ENCODE results near the gene WNT9B.
A peak's percentile ranks its signal among the peaks of the same experiment; 100 is the strongest.
"Not testable (repeated sequence)": the region's sequence is repeated elsewhere in the genome, so short reads cannot be mapped to it uniquely, and the experiment has no call there.

Gene WNT9B

GRCh38 chr17:46917041-46917440 lies 65.7 kb downstream of the WNT9B start:
- Histone ChIP-seq H3K36me3 (ENCODE audit: control insufficient read depth in 1 of 2, insufficient read depth in 2 of 2, low read depth in 1 of 2, low read length in 2 of 2) (no peaks in the 10 kb centered on the region), H2AFZ (ENCODE audit: low read depth, low read length) (no peak overlapping the region), H2BK5ac (ENCODE audit: low read depth, low read length, poor library complexity, severe bottlenecking) (no peak overlapping the region), H4K91ac (ENCODE audit: low read length) (no peak overlapping the region), H3K27me3 (ENCODE audit: control insufficient read depth in 1 of 2, insufficient read depth in 1 of 2, low read length in 2 of 2) (peaks cover 13 to 15% of the 10 kb centered on the region in 2 experiments), H3K23ac (ENCODE audit: low read length in 2 of 2) (no peak overlapping the region), H3K27ac (ENCODE audit: low read length, poor library complexity, severe bottlenecking) (no peak overlapping the region), H2BK120ac (ENCODE audit: low read depth, low read length) (no peak overlapping the region), H3K79me1 (replicated peaks; ENCODE audit: low read length, poor library complexity, severe bottlenecking) (no peaks in the 10 kb centered on the region), H3K4ac (ENCODE audit: low read depth in 1 of 2, low read length in 2 of 2) (no peak overlapping the region), H3K9me3 (ENCODE audit: control insufficient read depth, low read length) (no peaks in the 10 kb centered on the region), H2BK15ac (ENCODE audit: low read depth, poor library complexity, severe bottlenecking) (no peak overlapping the region), H3K18ac (ENCODE audit: low read depth in 1 of 2, low read length in 2 of 2) (no peak overlapping the region), H3K9ac (ENCODE audit: low read length) (no peak overlapping the region), H3K4me2 (ENCODE audit: low read length, poor library complexity, severe bottlenecking) (no peak overlapping the region), H3K14ac (ENCODE audit: low read length in 2 of 2) (no peak overlapping the region), H2AK5ac (ENCODE audit: low read length, severe bottlenecking) (no peak overlapping the region), H3K4me1 (ENCODE audit: control insufficient read depth, insufficient read depth, low read depth, low read length) (no peaks in the 10 kb centered on the region), H2BK12ac (ENCODE audit: low read length in 2 of 2) (no peak overlapping the region), H4K8ac (ENCODE audit: low read length) (no peak overlapping the region), H3K4me3 (ENCODE audit: insufficient read depth in 1 of 2, low read depth in 1 of 2, low read length in 2 of 2) (no peak overlapping the region)
- no peak for DNase-seq

- Histone ChIP-seq H3K4me1 (ENCODE audit: control insufficient read depth, insufficient read depth, low read depth, low read length) (no peaks in the 10 kb centered on the region), H3K4ac (ENCODE audit: low read depth in 1 of 2, low read length in 2 of 2) (no peak overlapping the region)
- WGBS = 61% methylated on average over 4 of the region's 4 CpGs
These were observed 66.1 kb downstream of the WNT9B start for GRCh38 chr17:46917516-46917915.

GRCh38 chr17:46921962-46922361 lies 70.6 kb downstream of the WNT9B start:
- H2BK15ac ChIP-seq (ENCODE audit: low read depth, poor library complexity, severe bottlenecking); H3K4me2 ChIP-seq (ENCODE audit: low read length, poor library complexity, severe bottlenecking); H3K14ac ChIP-seq (ENCODE audit: low read length in 2 of 2); H3K27me3 ChIP-seq (ENCODE audit: control insufficient read depth in 1 of 2, insufficient read depth in 1 of 2, low read length in 2 of 2); H3K27ac ChIP-seq (ENCODE audit: low read length, poor library complexity, severe bottlenecking); H4K91ac ChIP-seq (ENCODE audit: low read length); H3K79me1 ChIP-seq (replicated peaks; ENCODE audit: low read length, poor library complexity, severe bottlenecking); H2BK5ac ChIP-seq (ENCODE audit: low read depth, low read length, poor library complexity, severe bottlenecking); H4K8ac ChIP-seq (ENCODE audit: low read length); H2AFZ ChIP-seq (ENCODE audit: low read depth, low read length); H2BK12ac ChIP-seq (ENCODE audit: low read length in 2 of 2); H3K23ac ChIP-seq (ENCODE audit: low read length in 2 of 2); H2AK5ac ChIP-seq (ENCODE audit: low read length, severe bottlenecking); H3K4me1 ChIP-seq (ENCODE audit: control insufficient read depth, insufficient read depth, low read depth, low read length); H3K9ac ChIP-seq (ENCODE audit: low read length); H3K36me3 ChIP-seq (ENCODE audit: control insufficient read depth in 1 of 2, insufficient read depth in 2 of 2, low read depth in 1 of 2, low read length in 2 of 2); H3K9me3 ChIP-seq (ENCODE audit: control insufficient read depth, low read length); H3K4me3 ChIP-seq (ENCODE audit: insufficient read depth in 1 of 2, low read depth in 1 of 2, low read length in 2 of 2); DNase-seq; H3K18ac ChIP-seq (ENCODE audit: low read depth in 1 of 2, low read length in 2 of 2); H3K4ac ChIP-seq (ENCODE audit: low read depth in 1 of 2, low read length in 2 of 2); H2BK120ac ChIP-seq (ENCODE audit: low read depth, low read length): not testable (repeated sequence)
- WGBS = no CpG with 5 or more reads among the region's 4 CpGs

More at GRCh38 chr17:46917516-46917915, 66.1 kb downstream of the WNT9B start:
- Histone ChIP-seq H2BK5ac (ENCODE audit: low read depth, low read length, poor library complexity, severe bottlenecking) (no peak overlapping the region), H3K14ac (ENCODE audit: low read length in 2 of 2) (no peak overlapping the region), H3K9me3 (ENCODE audit: control insufficient read depth, low read length) (no peaks in the 10 kb centered on the region), H3K36me3 (ENCODE audit: control insufficient read depth in 1 of 2, insufficient read depth in 2 of 2, low read depth in 1 of 2, low read length in 2 of 2) (no peaks in the 10 kb centered on the region), H2AFZ (ENCODE audit: low read depth, low read length) (no peak overlapping the region), H3K27me3 (ENCODE audit: control insufficient read depth in 1 of 2, insufficient read depth in 1 of 2, low read length in 2 of 2) (peaks cover 8 to 10% of the 10 kb centered on the region in 2 experiments), H3K18ac (ENCODE audit: low read depth in 1 of 2, low read length in 2 of 2) (no peak overlapping the region), H3K23ac (ENCODE audit: low read length in 2 of 2) (no peak overlapping the region), H2BK15ac (ENCODE audit: low read depth, poor library complexity, severe bottlenecking) (no peak overlapping the region), H3K79me1 (replicated peaks; ENCODE audit: low read length, poor library complexity, severe bottlenecking) (peaks cover 1% of the 10 kb centered on the region), H3K9ac (ENCODE audit: low read length) (no peak overlapping the region), H3K4me2 (ENCODE audit: low read length, poor library complexity, severe bottlenecking) (no peak overlapping the region), H2AK5ac (ENCODE audit: low read length, severe bottlenecking) (no peak overlapping the region), H3K27ac (ENCODE audit: low read length, poor library complexity, severe bottlenecking) (no peak overlapping the region), H3K4me3 (ENCODE audit: insufficient read depth in 1 of 2, low read depth in 1 of 2, low read length in 2 of 2) (no peak overlapping the region), H4K8ac (ENCODE audit: low read length) (no peak overlapping the region), H4K91ac (ENCODE audit: low read length) (no peak overlapping the region), H2BK12ac (ENCODE audit: low read length in 2 of 2) (no peak overlapping the region), H2BK120ac (ENCODE audit: low read depth, low read length) (no peak overlapping the region)
- DNase-seq = no peak

GRCh38 chr17:46922487-46922803 lies 71.1 kb downstream of the WNT9B start:
- no peaks in the 10 kb centered on the region for H3K4me1 ChIP-seq (ENCODE audit: control insufficient read depth, insufficient read depth, low read depth, low read length)
- no peak for DNase-seq
- no peak overlapping the region for H3K23ac ChIP-seq (ENCODE audit: low read length in 2 of 2)

More at GRCh38 chr17:46922487-46922803, 71.1 kb downstream of the WNT9B start:
- Histone ChIP-seq H3K79me1 (replicated peaks; ENCODE audit: low read length, poor library complexity, severe bottlenecking) (peaks cover 2% of the 10 kb centered on the region), H2BK5ac (ENCODE audit: low read depth, low read length, poor library complexity, severe bottlenecking) (no peak overlapping the region), H3K4ac (ENCODE audit: low read depth in 1 of 2, low read length in 2 of 2) (no peak overlapping the region), H2AK5ac (ENCODE audit: low read length, severe bottlenecking) (no peak overlapping the region), H3K9me3 (ENCODE audit: control insufficient read depth, low read length) (no peaks in the 10 kb centered on the region), H2BK12ac (ENCODE audit: low read length in 2 of 2) (no peak overlapping the region), H2BK15ac (ENCODE audit: low read depth, poor library complexity, severe bottlenecking) (no peak overlapping the region), H2BK120ac (ENCODE audit: low read depth, low read length) (peak overlapping the region; percentile 83), H3K14ac (ENCODE audit: low read length in 2 of 2) (no peak overlapping the region), H3K36me3 (ENCODE audit: control insufficient read depth in 1 of 2, insufficient read depth in 2 of 2, low read depth in 1 of 2, low read length in 2 of 2) (peaks cover 0 to 5% of the 10 kb centered on the region in 2 experiments), H4K8ac (ENCODE audit: low read length) (peak overlapping the region; percentile 84), H4K91ac (ENCODE audit: low read length) (no peak overlapping the region), H3K4me2 (ENCODE audit: low read length, poor library complexity, severe bottlenecking) (peak overlapping the region; percentile 92), H2AFZ (ENCODE audit: low read depth, low read length) (peak overlapping the region; percentile 47), H3K9ac (ENCODE audit: low read length) (peak overlapping the region; percentile 97), H3K27me3 (ENCODE audit: control insufficient read depth in 1 of 2, insufficient read depth in 1 of 2, low read length in 2 of 2) (no peaks in the 10 kb centered on the region), H3K4me3 (ENCODE audit: insufficient read depth in 1 of 2, low read depth in 1 of 2, low read length in 2 of 2) (peak overlapping the region; percentile 92 to 97), H3K27ac (ENCODE audit: low read length, poor library complexity, severe bottlenecking) (peak overlapping the region; percentile 99), H3K18ac (ENCODE audit: low read depth in 1 of 2, low read length in 2 of 2) (peak overlapping the region in 1 of 2 experiments; percentile 39)
- WGBS = 0% methylated on average over 5 of the region's 6 CpGs

All from mesenchymal stem cell (in vitro differentiated cells and primary cell).